Anterior cingulate cortex (tissue), 58 donors: ENCODE data around the gene CYB5RL.
A peak's percentile ranks its signal among the peaks of the same experiment; 100 is the strongest.
"Not testable (repeated sequence)": the region's sequence is repeated elsewhere in the genome, so short reads cannot be mapped to it uniquely, and the experiment has no call there.

ENCODE experiments used
- DNase-seq, 58 donors: peaks; one replicate each; lab custom pipeline; 2025; lab: John Stamatoyannopoulos, UW

Gene CYB5RL

DNA sequence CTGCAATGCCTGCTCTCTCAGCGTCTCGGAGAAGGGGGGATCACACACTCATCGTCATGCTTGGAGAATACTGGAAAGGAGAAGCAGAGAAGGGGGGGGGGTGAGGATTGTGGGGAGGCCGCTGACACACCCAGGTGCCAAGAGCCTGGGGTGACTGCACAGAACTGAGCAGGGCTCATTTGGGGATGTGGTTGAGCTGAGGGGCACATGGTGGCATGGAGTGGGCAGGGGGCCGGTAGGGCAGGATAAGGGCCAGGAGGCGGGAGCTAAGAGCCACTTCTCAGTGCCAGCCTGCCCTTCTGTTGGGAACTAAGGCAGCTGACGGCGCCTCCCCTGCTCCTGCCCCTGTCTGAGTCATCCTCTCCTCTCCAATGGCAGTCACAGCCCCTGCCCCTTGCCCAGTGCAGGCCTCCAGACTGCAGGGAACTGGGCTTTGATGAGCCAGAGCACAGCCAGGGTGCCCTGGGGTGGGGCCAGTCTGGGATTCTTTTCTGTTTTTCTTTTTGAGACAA lies 27.3 kb upstream of the CYB5RL start:
- peak in 13 of 58 donors; percentile 18 to 80 (median 35) for DNase-seq

GRCh38 chr1:54225986-54226559 lies 26.2 kb upstream of the CYB5RL start:
- DNase-seq, result no peak

DNA sequence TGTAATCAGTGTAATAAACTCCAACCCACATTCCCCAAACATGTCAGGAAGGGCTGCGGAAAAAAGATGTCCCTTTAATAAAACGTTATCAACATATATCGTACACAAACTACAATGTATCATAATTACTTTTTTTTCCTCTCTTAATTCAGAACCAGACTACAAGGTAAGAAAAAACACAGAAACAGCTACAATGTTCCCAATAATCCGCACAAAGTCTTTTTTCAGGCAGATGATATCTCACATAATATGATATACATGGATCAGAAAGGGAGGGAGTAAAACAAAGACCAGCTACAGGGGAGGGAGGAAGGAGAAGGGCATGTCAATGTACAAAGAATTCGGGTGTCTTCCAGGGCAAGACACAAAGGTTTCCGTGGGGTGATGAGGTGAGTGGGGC lies 25.5 kb upstream of the CYB5RL start:
- no peak for DNase-seq

- no peak for DNase-seq
Measured at GRCh38 chr1:54224233-54224632, 24.4 kb upstream of the CYB5RL start.

DNA sequence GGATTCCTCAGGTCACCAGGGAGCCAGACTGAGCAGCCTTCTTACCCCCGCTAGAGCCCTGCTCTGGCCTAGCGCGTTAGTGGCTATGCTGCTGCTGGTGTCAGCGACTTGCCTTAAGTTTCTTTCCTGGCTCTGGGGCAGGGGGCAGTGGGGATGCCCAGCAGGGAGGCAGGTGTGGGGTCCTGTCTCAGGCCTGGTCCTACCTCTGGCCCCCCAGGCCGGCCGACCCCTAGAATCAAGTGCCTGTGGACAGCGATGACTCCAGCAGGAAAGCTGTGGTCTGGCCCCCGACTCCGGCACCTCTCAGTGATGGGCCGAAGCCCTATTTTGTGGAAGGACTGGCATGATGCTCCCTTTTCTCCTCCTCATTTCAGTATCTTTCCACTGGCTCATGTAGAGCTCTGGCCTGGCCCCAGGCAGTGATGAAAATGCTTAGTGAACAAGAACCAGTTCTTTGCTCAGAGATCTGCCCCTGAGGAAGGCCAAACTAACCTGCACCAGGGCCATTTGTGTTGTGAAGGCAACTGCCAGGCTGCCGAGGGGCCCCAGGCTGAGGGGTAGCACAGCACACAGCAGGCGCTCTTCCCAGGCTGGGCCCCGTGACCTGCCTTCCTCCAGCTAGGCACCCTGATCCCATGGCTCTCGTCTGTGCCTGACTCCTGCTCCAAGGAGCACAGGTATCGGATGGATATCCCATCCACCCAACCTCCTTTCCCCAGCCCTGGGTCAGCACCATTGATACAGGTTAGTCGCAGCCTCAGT lies 23.8 kb upstream of the CYB5RL start:
- no peak for DNase-seq

- DNase-seq, result no peak
Measured at GRCh38 chr1:54222711-54223110, 22.9 kb upstream of the CYB5RL start.

DNA sequence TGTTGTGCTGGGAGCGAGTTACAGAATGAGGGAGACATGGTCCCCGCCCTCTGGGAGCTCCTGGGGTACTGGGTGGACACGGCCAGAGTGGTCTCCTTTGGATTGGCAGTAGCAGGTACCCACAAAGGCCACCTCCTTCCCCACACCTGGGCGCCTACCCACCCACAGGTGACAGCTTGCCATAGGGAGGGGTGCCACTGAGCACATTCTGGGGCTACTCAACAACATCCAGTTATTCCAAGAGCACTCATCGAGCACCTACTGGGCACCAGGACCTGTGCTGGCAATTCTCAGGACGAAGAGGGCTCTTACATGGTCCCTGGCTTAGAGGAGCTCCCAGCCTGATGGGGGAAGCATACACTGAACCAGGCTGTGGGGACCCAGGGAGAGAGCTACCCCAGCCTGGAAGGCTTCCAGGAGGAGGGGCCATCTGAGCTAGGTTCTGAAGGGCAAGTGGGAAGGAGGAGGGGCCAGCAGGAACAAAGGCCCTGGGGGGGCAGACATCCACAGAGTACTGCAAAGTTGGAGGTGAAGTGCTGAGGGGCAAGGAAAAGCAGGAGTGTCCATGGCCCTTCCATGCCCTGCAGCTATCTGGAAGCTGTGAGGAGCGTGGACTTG lies 22.1 kb upstream of the CYB5RL start:
- DNase-seq, result no peak

- DNase-seq, result no peak
Measured at GRCh38 chr1:54221113-54221834, 21.4 kb upstream of the CYB5RL start.

DNA sequence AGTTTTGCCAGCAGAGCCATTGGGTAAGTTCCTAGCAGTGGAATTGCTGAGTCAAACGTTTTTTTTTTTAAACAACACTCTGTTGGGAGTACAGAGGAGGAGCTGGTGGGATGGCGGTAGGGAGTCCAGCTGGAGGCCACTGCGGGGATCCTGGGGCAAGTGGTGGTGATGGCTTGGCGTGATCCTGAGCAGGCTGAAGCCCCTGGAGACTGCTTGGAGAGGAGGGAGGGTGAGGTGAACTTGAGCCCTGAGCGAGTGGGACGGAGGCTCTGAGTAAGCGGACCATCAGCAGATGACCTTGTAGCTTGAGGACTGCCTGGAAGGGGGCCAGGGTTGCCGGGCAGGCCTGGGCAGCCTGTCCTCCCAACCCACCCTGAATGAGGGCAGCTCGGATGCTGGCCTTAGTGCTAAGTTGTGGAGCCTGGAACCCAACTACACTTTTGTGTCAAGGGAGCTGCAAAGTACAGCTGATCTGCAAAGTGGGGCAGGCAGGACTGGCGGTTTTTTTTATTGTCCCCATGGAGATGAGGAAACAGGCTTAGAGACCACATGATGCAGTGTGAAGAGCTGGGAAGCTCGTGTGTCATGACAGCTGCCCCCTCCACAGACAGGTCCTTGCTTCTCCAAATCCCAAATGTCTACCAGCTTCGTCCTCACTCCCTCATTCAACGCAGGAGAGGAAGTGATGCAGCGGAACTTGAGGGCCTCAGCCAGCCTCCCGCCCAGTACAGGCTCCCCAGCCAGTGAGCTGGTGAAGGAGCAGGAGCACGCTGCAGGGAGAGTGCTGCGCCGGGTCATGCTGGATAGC lies 20.4 kb upstream of the CYB5RL start:
- DNase-seq, result peak in 48 of 58 donors; percentile 16 to 86 (median 56)

DNA sequence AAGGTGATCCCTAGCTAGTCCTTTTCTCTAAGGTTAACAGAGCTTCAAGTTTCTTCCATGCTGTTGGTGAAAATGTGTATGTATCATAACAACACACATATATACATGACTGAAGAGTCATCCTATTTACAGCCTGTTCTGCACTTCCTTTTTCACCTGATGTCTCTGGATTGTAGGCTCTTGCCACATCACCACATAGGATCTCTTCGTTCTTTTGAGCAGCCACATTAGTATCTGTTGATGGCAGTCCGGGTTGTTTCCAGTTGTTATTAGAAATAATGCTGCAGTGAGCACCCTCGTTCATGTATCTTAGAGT lies 19.8 kb upstream of the CYB5RL start:
- no peak for DNase-seq

GRCh38 chr1:54218883-54219687 lies 19.3 kb upstream of the CYB5RL start:
- DNase-seq, result peak in 6 of 58 donors; percentile 13 to 27 (median 18)

DNA sequence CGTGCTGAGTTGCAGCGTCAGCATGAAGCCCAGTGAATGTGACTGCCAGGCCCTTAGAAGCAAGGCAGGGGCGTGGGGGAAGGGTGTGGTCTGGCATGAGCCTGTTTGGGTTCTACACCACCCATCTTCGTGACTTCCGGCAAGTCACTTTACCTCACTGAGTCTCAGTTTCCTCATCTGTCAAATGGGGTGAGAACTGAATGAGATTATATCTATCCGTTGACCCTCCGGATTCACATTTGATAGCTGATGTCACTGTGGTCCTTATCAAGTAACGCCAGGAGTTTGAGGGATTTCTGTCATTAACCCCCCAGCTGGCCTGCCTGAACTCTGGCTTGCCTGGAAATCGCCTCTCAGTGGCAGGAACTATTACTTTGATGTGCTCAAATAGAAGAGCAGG lies 15.7 kb upstream of the CYB5RL start:
- DNase-seq, result no peak

- DNase-seq, result no peak
Measured at GRCh38 chr1:54212872-54213271, 13.0 kb upstream of the CYB5RL start.

DNA sequence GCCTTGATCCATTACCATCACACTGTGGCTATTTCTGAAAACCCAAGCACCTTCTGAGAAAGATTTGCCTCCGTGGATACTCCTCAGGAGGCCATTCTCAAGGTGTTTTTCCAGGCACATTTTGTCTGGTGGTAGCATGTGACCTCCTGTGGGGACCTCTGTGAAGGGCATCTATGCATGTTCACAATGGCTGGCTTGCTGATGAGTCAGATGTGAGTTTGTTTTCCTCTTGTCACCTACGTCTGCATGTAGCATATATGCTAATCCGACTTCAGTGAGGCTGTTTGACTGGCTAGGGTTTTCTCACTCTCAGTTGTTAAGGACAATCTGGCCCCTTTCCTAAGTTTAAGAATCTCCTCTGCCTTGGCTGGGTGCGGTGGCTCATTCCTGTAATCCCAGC lies 8.1 kb upstream of the CYB5RL start:
- DNase-seq, result not testable (repeated sequence)

DNA sequence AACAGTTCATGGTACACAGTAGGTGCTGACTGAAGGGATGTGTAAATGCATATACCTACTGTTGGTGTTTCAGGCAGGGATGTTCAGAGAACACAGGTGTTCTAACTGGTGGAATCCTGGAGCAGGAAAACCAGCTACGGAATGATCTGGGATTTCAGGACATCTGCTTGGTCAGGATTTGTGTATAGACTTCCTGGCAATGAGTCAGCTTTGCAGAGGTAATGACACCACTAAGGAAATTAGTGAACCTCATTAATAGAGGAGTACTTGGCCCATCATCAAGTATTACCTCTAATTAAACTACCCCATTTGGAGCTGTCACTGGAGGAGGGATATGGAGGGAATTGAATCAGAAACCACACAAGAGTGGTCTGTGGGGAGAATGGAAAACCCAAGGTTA lies 7.5 kb upstream of the CYB5RL start:
- DNase-seq, result no peak

- DNase-seq, result no peak
Measured at GRCh38 chr1:54204199-54204598, 4.4 kb upstream of the CYB5RL start.

DNA sequence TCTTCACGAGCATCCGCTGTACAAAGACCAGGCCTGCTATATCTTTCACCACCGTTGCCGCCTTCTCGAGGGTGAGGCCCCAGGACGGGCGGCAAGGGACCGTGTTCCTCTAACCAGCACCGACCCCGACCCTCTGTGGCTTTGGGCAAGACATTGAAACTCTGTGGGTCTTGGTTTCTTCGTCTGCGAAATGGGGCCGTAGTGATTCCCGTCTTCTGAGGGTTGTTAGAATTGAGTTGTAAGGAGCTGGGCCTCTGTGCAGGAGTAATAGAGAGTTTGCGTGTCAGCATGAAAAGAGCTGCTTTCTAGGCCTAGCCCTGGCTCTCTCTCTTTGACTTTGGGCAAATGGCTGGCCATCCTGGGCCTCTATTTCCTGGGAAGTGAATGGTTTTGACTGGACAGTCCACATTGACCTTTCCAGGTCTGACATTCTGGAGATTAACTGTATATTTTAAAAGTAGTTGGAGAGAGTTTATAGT lies 728 bp upstream of the CYB5RL start:
- peak in 2 of 58 donors; percentile 24 to 25 for DNase-seq

DNA sequence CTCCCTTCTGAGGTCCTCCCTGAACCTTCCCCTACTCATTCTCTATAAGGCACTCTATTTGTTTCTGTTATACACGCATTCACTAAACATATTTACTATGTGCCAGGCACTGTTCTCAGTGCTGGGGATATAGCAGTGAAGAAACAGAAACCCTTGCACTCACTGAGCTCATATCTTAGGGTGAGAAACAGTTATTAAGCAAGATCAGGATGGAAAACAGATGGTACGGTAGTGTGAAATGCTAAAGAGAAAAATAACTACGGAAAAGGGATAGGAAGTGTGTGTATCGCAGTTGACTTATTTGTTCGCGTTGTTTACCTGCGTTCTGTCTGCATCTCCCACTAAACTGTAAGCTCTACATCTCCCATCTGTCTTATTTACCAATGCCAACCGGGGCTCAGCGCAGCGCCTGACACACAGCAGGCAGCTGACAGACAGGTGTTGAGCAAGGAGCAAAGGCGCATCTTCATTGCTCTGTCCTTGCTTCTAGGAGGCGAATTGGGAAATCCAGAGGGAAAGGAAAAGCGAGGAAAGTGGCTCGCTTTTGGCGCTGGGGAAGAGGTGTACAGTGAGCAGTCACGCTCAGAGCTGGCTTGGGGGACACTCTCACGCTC lies 572 bp downstream of the CYB5RL start:
- peak in 5 of 58 donors; percentile 19 to 56 (median 40) for DNase-seq

GRCh38 chr1:54193453-54193852 lies 6.4 kb downstream of the CYB5RL start:
- no peak for DNase-seq
